Measurements from ENCODE around the gene ARSB. TPM values are rescaled to one million over a fixed set of nuclear protein-coding genes. Genes with fewer than 3 reads are reported as not detected.

The ARSB gene
- total RNA-seq, 1 experiment from 2014 or later, result 18.1 TPM

GRCh38 chr5:78791501-78792100 lies 193.5 kb downstream of the ARSB start:
- Histone ChIP-seq H3K9me3 (ENCODE audit: control insufficient read depth, insufficient read depth, low read depth, low read length) (no peaks in the 10 kb centered on the region), H3K27me3 (ENCODE audit: control insufficient read depth, insufficient read depth, low read length) (no peaks in the 10 kb centered on the region), H3K36me3 (ENCODE audit: control insufficient read depth, insufficient read depth, low read length) (no peaks in the 10 kb centered on the region), H3K27ac (ENCODE audit: low read length) (no peak overlapping the region), H3K4me1 (ENCODE audit: control insufficient read depth, insufficient read depth, low read length) (no peaks in the 10 kb centered on the region), H3K4me3 (ENCODE audit: low read depth in 2 of 2, low read length in 2 of 2) (no peak overlapping the region)
- in situ Hi-C loops (cut with HindIII; ENCODE audit: low pct_unique_long_range_greater_than_20kb, low sequenced_read_pairs) (no loop called here), intact Hi-C loops (cut with micrococcal nuclease; ENCODE audit: unreplicated experiment) (no loop called here)
- no TSS peak for BruUV-seq (replicated peaks)
- POLR2A ChIA-PET, result no interaction called here
- DNase-seq (ENCODE audit: low read depth, low spot score) (no peak), ATAC-seq (no peak)
- TF ChIP-seq POLR2AphosphoS5 (IDR thresholded peaks at IDR 0.05; ENCODE audit: low read depth, low read length), result no peak
- CTCF ChIA-PET, result no interaction called here

- Histone ChIP-seq H3K4me3 (ENCODE audit: low read depth in 2 of 2, low read length in 2 of 2) (no peak overlapping the region), H3K27me3 (ENCODE audit: control insufficient read depth, insufficient read depth, low read length) (no peaks in the 10 kb centered on the region), H3K36me3 (ENCODE audit: control insufficient read depth, insufficient read depth, low read length) (no peaks in the 10 kb centered on the region), H3K9me3 (ENCODE audit: control insufficient read depth, insufficient read depth, low read depth, low read length) (no peaks in the 10 kb centered on the region), H3K27ac (ENCODE audit: low read length) (0 out of 2 replicates have a peak overlapping the region, but pooled peaks have one; percentile 6), H3K4me1 (ENCODE audit: control insufficient read depth, insufficient read depth, low read length) (no peaks in the 10 kb centered on the region; the same call in 1 of the 2 replicates)
- POLR2A ChIA-PET, result interaction anchor here (0.5 kb wide), 1 partner anchor 19 kb away, joined by 5 read pairs; no protein-coding TSS in a partner anchor
- intact Hi-C loops (cut with micrococcal nuclease; ENCODE audit: unreplicated experiment), result no loop called here
- no TSS peak for BruUV-seq (replicated peaks)
- in situ Hi-C loops (cut with HindIII; ENCODE audit: low pct_unique_long_range_greater_than_20kb, low sequenced_read_pairs), result no loop called here
- CTCF ChIA-PET, result interaction anchor here (0.6 kb wide), 1 partner anchor 99 kb away, joined by 3 read pairs; no protein-coding TSS in a partner anchor
- TF ChIP-seq SIN3A (IDR thresholded peaks at IDR 0.05; ENCODE audit: borderline replicate concordance, insufficient read depth, low read depth, low read length) (no peak), POLR2AphosphoS5 (IDR thresholded peaks at IDR 0.05; ENCODE audit: low read depth, low read length) (no peak), REST (IDR thresholded peaks at IDR 0.05; ENCODE audit: insufficient read depth in 1 of 2, low read depth in 2 of 2, low read length in 1 of 2) (no peak), CTCF (IDR thresholded peaks at IDR 0.05) (no peak), TCF7L2 (IDR thresholded peaks at IDR 0.05; ENCODE audit: low read depth, low read length) (no peak)
- DNase-seq (ENCODE audit: low read depth, low spot score), result no peak
- no peak for ATAC-seq
Observed at GRCh38 chr5:78787783-78788182, 197.3 kb downstream of the ARSB start.

GRCh38 chr5:78785454-78785853 lies 199.7 kb downstream of the ARSB start:
- ChIA-PET CTCF (no interaction called here), POLR2A (no interaction called here)
- no peaks in the 10 kb centered on the region for H3K9me3 ChIP-seq (ENCODE audit: control insufficient read depth, insufficient read depth, low read depth, low read length)
- no peak overlapping the region for H3K4me3 ChIP-seq (ENCODE audit: low read depth in 2 of 2, low read length in 2 of 2)
- H3K4me1 ChIP-seq (ENCODE audit: control insufficient read depth, insufficient read depth, low read length), result no peaks in the 10 kb centered on the region; the same call in 1 of the 2 replicates
- ATAC-seq, result no peak; the same call in 1 of the 2 replicates
- no peaks in the 10 kb centered on the region for H3K36me3 ChIP-seq (ENCODE audit: control insufficient read depth, insufficient read depth, low read length)
- intact Hi-C loops (cut with micrococcal nuclease; ENCODE audit: unreplicated experiment), result no loop called here
- no peaks in the 10 kb centered on the region for H3K27me3 ChIP-seq (ENCODE audit: control insufficient read depth, insufficient read depth, low read length)
- TF ChIP-seq REST (IDR thresholded peaks at IDR 0.05; ENCODE audit: insufficient read depth in 1 of 2, low read depth in 2 of 2, low read length in 1 of 2) (no peak), SIN3A (IDR thresholded peaks at IDR 0.05; ENCODE audit: borderline replicate concordance, insufficient read depth, low read depth, low read length) (no peak), POLR2AphosphoS5 (IDR thresholded peaks at IDR 0.05; ENCODE audit: low read depth, low read length) (no peak), TCF7L2 (IDR thresholded peaks at IDR 0.05; ENCODE audit: low read depth, low read length) (no peak), CTCF (IDR thresholded peaks at IDR 0.05) (no peak)
- BruUV-seq (replicated peaks), result no TSS peak
- DNase-seq (ENCODE audit: low read depth, low spot score), result no peak
- in situ Hi-C loops (cut with HindIII; ENCODE audit: low pct_unique_long_range_greater_than_20kb, low sequenced_read_pairs), result no loop called here
- H3K27ac ChIP-seq (ENCODE audit: low read length), result no peak overlapping the region; the same call in 1 of the 2 replicates
